Activated CD8-positive, alpha-beta memory T cell treated with anti-CD3 and anti-CD28 coated beads, Interleukin-2, amount 50 U/mL, for 24 hours (primary cell): Measurements from ENCODE around the gene MYOM1.

ENCODE experiments used
- DNase-seq: peaks from one replicate; pipeline ENCODE4 v3.0.0-alpha.2; 2020; ENCODE audit errors: extremely low read depth

The MYOM1 gene

DNA sequence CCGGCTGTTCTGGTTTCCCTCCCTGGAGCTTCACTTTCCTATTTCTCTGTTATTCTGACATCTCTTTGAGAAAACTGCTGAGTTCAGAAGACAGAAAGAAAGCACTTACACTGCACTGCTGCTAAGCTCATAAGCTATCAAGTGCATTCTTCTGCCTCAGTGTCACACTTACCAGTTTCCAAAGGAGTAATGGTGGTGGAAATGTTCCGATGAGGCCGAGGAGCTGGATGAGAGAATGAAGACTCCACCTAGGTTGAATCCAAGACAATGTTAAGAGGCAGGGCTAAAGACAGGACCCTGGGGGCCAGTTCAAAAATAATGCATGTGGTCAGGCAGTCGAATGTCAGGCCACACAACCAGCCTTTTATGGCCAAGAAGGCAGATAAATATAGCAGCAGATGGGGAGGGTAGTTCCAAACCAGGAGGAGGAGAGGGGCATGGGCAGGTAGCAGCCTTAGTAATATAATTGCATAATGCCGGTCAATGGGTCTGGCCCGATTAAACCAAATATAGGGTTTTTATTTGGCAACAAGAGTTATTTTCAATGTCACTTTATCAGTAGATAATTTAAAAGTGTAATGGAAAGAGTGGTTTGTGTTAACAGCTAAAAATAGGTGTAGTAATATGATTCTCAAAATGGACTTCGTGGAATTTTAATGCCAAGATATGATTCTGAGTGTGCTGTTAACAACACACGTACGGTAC is at the start of gene MYOM1:
MYOM1 (minus strand) TSS at position 338 of the 705 bp plus-strand sequence. CDS start 4,745 bp downstream, outside the sequence.
- no peak for DNase-seq

- no peak for DNase-seq
Observed at GRCh38 chr18:3269241-3269913, 49.6 kb upstream of the MYOM1 start.

GRCh38 chr18:3268306-3268705 is 48.5 kb upstream of the MYOM1 start:
- DNase-seq: no peak

DNA sequence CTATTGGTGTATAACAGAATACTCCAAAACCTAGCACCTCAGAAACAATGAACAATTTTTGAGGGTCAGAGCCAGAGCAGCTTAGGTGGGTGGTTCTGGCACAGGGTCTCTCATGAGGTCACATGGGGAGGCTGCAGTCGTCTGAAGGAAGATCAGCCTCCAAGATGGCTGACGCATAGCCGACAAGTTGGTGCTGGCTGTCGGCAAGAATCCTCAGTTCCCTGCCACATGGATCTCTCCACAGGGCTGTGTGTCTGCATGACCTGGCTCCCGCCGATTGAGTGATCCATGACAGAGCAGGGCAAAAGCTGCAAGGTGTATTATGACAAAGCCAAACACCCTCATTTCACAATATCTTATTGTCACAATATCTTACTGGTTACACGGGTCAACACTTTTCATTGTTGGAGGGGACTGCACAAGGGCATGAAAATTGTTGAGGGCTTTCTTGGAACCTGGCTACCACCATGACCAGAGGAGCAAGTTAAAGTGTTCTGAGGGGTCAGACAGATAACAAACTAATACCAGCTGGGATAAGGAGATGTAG is 46.4 kb upstream of the MYOM1 start:
- no peak for DNase-seq

- no peak for DNase-seq
Observed at GRCh38 chr18:3265564-3266033, 45.8 kb upstream of the MYOM1 start.

- no peak for DNase-seq
Observed at GRCh38 chr18:3264362-3264761, 44.6 kb upstream of the MYOM1 start.

DNA sequence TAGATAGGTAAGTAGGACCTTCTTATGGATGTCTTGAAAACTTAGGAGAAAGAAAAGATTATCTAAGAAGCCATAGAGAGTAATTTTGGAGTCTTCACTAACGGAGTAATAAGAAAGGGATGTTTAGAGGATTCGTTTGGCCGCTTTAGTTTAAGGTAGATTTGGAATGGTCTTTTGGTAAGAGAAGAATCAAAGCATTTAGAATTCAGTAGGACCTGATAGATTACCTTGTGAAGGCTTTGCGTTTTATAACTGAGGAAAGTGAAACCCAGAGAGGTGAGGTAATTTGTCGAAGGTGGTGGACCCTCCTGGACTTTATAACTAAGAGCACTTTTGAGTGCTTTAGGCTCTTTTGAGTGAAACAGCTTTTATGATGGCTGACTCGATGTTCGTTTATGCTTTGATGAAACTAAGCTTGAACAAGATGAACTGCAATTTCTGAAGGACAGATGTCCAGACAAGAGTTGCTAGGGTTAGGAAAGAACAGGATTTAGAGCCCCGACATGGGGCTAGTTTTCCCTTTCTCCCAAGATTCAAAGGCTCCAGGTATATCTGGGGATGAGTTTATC is 43.4 kb upstream of the MYOM1 start:
- DNase-seq: no peak

- no peak for DNase-seq
Observed at GRCh38 chr18:3262234-3263131, 42.7 kb upstream of the MYOM1 start.

DNA sequence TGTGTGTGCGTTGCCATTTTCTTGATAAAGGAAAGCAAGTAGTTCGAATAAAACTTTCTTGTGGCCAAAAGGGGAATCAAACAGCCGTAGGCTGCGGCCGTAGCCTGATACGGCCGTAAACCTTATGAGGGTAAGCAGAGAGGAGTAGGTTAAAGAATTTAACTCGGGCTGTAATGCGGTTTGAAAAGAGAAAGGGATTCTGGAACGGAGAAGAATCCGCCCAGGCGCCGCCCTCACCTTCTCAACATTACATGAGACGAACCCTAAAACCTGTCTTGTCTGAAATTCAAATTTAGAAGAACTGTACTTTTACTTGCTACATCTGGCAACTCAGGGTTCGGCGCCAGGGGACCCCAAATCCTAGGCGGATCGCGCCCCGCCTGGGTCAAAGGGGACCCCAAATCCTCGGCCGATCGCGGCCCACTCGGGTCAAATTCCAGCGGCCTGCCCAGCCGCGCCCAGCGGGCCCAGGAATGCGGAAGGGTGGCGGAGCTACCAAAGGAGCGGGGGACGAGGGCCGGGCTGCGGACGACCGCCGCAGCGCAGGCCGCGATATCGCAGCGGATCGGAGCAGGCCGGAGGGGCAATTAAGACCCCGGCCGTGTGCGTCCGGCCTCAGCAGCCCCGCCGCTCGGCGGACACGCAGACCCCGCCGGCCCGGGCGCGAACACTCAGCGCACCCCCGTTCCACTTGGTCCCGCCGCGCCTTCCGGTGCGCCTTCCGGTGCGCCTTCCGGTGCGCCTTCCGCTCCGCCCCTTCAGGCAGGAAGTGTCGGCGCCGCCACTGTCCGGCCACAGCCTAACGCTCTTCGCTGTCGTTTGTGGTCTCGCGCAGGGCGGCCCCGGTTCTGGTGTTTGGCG is 41.8 kb upstream of the MYOM1 start, which contains the start of gene MYL12B:
MYL12B (plus strand) TSS at position 761 of the 861 bp plus-strand sequence. CDS start 10,766 bp downstream, outside the sequence.
- no peak for DNase-seq

DNA sequence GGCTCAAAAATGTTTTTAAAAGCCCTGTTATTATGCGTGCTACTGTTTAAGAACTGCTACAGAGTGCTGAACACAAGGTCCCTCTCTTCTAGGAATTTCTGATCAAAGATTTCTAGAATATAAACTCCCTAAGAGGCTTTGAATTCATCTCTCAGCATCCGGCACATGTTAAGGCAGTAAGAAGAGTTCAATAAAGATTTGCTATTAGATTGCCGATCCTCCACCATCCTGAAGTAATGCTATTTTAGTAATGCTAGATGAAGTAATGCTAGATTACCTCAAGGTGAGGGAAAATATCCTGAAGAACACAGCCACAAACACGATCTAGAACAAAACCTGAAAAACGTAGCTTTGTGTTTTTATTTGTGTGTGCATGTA is 41.2 kb upstream of the MYOM1 start:
- DNase-seq: no peak

GRCh38 chr18:3257627-3258120 is 37.9 kb upstream of the MYOM1 start:
- DNase-seq: no peak

DNA sequence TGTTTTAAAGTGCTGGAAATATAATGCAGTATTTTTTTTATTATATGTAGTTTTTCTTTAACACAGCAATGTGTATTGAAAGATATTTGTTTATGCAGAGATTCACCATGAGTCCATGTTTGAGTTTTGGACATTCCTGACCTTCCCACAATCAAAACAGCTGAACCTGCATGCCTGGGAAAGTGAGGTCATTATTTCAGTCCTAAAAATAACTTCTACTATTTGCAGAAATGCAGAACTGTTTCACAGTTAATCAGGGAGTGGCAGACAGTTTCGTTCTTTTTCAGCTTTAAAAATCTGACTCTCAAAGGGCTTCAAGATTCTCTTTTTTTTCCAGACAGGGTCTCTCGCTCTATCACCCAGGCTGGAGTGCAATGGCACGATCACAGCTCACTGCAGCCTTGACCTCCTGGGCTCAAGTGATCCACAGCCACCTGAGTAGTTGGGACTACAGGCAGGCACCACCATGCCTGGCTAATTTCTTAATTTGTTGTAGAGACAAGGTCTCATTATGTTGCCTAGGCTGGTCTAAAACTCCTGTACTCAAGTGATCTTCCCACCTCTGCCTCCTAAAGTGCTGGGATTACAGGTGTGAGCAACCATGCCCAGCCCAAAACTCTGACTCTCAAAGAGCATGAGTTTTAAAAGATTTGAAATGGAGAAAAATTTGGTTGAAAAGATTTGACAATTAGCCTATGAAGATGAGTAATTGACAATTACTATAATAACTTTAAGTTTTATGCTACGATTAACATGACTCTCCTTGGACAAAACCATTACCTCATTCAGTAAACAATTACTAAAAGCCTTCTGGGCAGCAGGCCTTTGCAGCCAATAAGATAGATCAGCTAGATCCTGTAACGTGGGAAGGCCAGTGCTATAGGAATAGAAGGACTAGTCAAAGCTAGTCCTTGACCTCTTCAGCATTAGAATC is 37.2 kb upstream of the MYOM1 start:
- DNase-seq: no peak

DNA sequence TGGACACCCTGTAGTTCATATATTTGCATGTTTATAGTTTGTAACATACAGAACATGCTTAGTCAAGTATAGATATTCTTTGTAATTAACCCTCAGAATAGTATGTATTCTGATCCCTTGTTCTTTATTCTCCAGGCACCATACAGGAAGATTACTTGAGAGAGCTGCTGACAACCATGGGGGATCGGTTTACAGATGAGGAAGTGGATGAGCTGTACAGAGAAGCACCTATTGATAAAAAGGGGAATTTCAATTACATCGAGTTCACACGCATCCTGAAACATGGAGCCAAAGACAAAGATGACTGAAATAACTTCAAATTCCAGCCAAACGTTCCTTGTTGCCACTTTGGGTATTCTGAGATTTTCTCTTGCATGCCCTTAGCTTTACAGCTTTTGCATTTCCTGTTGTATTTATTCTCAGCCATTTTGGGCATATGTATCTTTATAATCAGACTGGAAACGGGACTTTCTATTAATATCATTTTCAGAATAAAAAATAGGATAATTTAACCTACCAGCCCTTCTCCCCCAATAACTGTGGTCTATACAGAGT is 35.9 kb upstream of the MYOM1 start:
- DNase-seq: no peak

GRCh38 chr18:3254725-3255124 is 35.0 kb upstream of the MYOM1 start:
- DNase-seq: no peak

GRCh38 chr18:3252843-3253242 is 33.1 kb upstream of the MYOM1 start:
- no peak for DNase-seq

DNA sequence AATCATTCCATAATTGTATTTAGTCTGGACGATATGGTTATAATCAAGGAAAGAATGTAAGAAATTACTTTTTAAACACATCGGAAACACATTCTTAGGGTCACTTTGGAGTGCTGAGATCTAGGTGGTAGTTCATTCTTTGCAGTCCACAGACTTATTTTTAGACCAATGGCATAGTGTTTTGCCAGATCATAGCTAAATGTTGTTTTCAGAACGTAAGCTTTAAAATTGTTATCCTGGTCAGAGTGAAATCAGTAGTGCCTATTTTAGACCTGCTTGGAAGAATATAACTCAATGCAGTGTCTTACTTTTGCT is 32.2 kb upstream of the MYOM1 start:
- DNase-seq: no peak

DNA sequence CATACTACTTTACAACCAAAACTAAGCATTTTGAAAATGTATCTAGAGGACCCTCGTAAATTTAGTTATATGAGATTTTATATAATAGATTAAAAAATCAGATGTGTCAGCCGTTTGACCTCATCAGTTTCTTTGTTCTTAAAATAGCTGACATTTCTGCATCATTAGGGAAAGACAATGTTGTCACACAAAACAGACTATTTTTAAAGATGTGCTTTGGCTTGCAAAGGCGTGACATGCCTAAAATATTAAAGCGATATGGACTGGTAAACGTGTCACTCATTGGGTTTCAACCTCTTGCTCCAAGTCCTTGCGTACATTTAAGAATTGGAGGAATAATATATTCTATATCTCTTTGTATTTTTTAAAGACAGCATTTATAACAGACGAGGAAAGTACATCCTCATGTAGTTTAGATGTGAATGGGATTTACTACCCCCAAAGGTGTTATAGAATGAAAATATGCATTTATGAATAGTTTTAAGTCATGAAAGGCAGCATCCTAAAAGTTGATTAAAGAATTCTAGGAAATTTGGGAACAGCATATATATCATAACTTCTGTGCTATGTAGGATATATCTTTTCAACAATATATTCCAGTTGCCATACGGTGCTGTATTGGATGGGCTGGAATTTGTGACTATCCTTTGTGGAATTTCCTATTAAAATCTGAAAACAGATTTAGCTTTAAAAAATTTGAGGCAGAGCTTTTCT is 31.6 kb upstream of the MYOM1 start:
- no peak for DNase-seq
